ENCODE data around the gene KCNH1.

KCNH1 gene

DNA sequence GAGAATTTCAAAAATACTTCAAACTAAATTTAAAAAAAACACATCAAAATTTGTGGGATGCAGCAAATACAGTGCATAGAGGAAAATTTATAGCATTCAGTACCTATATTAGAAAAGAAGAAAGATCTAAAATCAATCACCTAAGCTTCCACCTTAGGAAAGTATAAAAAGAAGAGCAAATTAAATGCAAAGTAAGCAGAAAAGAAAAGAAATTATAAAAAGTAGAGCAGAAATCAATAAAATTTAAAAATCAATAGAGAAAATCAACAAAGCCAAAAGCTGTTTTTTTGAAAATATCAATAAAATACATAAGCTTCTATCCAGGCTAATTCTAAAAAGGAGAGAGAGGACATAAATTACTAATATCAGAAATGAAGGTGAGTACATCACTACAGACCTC is 255.4 kb downstream of the KCNH1 start:
- DNase-seq (ENCODE audit: low read depth, low spot score), result no peak

DNA sequence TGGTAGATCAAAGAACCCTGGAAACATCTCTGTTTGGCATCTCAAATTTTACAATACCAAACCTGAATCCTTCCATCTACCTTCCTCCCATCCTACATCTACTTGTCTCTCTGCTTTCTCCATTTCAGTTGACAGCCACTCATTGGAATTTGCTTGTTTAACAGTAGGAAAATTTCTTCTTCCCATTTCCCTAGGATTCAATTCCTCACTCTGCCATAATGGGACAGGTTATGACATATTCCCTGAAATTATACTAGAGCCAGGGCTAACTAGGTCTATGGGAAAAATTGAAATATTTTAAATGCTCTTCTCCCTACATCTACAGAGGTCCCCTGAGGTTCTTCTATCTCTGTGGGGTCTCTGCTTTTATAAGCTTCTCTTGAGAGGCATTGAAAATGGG is 257.7 kb downstream of the KCNH1 start:
- no peak for DNase-seq (ENCODE audit: low read depth, low spot score)

DNA sequence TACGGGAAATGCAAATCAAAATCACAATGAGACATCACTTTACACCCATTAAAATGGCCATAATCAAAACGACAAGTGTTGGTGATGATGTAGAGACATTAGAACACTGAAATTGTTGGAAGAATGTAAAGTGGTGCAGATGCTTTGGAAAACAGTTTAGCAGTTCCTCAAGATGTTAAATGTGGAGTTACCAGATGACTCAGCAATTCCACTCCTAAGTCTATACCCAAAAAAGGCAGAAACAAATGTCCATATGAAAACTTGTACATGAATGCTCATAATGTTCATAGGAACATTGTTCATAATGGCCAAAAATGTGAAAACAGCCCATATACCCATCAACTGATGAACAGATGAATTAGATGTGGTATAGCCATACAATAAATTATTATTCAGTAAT is 267.4 kb downstream of the KCNH1 start:
- no peak for DNase-seq (ENCODE audit: low read depth, low spot score)

DNA sequence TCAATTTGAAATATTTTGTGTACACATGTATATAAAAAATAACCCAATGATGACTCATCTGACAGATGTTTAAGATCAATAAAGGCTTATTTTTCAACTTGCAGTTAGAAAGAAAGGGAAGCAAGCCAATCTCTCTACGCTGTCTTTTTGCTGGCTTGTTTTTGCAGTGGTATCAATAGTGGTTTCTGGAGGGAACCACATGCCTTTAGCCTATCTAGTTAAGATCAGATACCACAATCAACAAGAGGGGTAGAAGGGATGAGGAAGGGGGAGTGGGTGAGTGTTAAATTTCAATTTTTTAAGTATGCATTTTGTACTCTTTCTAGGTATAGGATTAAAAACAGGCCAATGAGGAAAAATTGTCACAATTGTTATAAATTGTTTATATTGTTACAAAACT is 276.2 kb downstream of the KCNH1 start:
- DNase-seq (ENCODE audit: low read depth, low spot score), result no peak

DNA sequence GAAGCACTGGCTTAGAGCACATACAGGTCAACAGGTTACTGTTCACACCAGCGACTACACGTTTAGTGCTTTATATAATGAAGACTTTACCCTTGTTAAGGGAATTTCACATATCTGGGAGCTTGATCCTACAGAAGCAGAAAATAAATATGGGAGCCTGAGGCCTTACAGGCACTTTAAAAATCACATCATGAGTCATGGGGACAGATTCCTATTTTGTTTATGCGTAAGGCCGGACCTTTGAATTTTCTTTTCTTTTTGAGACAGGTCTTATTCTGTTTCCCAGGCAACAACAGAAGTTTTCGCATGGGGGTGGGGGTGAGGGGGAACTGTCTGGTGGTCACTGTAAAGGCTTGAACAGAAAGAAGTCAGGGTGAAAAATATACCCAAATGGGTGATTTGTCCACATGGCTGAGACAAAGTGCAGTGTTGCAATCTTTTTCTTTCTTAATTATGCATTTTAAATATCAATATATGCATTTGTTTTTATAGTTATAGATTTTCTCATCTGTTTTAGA is 276.7 kb downstream of the KCNH1 start:
- no peak for DNase-seq (ENCODE audit: low read depth, low spot score)

- no peak for DNase-seq (ENCODE audit: low read depth, low spot score)
These were observed 278.5 kb downstream of the KCNH1 start for GRCh38 chr1:210855440-210855839.

GRCh38 chr1:210853276-210853675 is 280.7 kb downstream of the KCNH1 start:
- no peak for DNase-seq (ENCODE audit: low read depth, low spot score)

GRCh38 chr1:210850556-210850955 is 283.4 kb downstream of the KCNH1 start:
- DNase-seq (ENCODE audit: low read depth, low spot score), result no peak

GRCh38 chr1:210848474-210848873 is 285.5 kb downstream of the KCNH1 start:
- no peak for DNase-seq (ENCODE audit: low read depth, low spot score)

GRCh38 chr1:210841926-210842625 is 291.9 kb downstream of the KCNH1 start:
- DNase-seq (ENCODE audit: low read depth, low spot score), result no peak

GRCh38 chr1:210830034-210831028 is 303.6 kb downstream of the KCNH1 start:
- DNase-seq (ENCODE audit: low read depth, low spot score), result no peak

- no peak for DNase-seq (ENCODE audit: low read depth, low spot score)
These were observed 304.9 kb downstream of the KCNH1 start for GRCh38 chr1:210828996-210829596.

DNA sequence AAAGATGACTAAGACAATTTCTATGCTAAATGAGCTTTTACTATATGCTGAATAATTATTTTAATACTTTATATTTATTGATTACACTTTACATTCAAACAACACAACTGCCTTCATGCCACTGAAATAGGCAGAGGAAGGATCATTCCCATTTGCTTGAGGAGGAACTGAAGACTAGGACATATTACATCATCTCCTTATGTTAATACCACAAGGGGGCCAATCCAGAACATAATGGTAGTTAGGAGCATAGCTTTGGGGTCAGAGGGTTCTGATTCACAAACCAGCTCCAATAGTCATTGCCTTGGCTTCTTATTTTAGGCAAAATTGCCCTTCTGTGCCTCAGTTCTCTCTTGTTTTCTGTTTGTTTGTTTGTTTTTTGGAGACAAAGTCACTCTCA is 306.5 kb downstream of the KCNH1 start:
- DNase-seq (ENCODE audit: low read depth, low spot score), result no peak

- DNase-seq (ENCODE audit: low read depth, low spot score), result no peak
These were observed 307.3 kb downstream of the KCNH1 start for GRCh38 chr1:210826686-210827085.

DNA sequence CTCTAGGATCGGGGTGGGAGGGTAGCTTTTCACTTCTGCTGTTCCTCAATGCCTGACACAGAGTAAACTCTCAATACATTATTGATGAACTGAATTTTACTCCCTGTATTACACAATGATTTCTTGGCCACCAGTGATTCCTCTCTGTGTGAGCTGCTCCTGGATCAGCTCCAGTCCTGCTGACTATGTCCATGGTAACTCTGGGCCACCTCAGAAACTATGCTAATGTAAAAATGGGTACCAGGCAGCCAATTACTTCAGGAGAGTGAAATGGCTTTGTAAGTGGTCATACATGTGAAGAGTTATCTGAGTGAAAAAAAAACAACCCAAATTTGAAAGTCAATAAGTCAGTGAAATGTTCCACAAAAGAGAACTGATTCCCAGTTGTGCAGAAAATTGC is 311.0 kb downstream of the KCNH1 start:
- DNase-seq (ENCODE audit: low read depth, low spot score), result no peak

GRCh38 chr1:210822241-210822640 is 311.7 kb downstream of the KCNH1 start:
- no peak for DNase-seq (ENCODE audit: low read depth, low spot score)

GRCh38 chr1:210821615-210822014 is 312.3 kb downstream of the KCNH1 start:
- DNase-seq (ENCODE audit: low read depth, low spot score), result no peak

DNA sequence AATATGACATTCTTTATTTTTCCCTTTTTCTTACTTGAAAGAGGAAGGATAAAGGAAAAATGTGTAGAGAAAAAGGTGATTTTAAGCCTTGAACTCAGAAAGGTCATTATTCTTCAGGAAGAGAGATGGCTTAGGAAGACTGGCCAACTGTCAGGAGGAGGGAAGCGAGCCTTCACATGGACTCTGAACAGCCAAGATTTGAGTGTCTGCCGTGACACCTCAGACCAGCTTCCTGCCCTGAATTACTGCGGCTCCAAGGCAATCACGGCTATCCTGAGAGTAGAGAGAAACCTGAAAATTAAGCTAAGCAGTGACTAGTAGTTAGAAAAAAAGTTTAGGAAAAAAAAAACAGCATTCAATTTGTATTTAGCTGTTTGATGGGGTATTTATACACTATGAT is 314.7 kb downstream of the KCNH1 start:
- DNase-seq (ENCODE audit: low read depth, low spot score), result no peak

DNA sequence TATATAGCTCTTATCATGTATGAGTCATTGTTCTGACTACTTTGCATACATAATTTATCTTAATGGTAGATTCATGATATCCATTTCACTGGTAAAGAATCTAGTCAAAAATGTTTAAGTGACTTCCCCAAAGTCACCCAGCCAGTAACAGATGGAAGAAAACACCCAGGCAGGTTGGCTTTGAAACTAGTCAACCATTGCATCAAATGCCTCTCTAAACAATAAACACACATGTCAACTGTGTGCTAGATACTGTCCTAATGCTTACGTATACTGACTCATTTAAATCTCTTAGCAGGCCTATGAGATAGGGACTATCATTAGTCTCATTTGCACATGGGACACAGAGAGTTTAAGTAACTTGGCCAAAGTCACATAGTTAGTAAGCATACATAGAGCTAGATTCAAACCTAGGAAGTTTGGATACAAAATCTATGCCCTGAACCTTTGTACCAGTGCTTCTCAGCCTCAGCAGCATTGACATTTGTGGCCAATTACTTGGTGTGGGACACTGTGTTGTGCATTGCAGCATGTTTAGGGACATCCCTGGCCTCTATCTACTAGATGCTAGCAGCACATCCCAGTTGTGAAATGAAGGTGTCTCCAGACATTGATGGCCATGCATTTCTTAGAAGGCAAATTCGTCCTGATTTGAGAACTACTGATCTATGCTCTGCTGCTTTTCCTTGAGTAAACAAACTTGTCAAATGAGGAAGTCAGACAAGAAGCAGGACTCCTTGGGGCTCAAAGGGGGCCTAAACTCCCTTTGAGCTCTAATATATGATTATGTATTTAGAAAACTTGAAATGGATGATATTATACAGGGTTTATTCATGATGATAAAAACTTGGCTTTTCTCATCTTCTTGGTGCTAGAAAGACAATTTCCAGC is 316.3 kb downstream of the KCNH1 start:
- DNase-seq (ENCODE audit: low read depth, low spot score), result no peak

DNA sequence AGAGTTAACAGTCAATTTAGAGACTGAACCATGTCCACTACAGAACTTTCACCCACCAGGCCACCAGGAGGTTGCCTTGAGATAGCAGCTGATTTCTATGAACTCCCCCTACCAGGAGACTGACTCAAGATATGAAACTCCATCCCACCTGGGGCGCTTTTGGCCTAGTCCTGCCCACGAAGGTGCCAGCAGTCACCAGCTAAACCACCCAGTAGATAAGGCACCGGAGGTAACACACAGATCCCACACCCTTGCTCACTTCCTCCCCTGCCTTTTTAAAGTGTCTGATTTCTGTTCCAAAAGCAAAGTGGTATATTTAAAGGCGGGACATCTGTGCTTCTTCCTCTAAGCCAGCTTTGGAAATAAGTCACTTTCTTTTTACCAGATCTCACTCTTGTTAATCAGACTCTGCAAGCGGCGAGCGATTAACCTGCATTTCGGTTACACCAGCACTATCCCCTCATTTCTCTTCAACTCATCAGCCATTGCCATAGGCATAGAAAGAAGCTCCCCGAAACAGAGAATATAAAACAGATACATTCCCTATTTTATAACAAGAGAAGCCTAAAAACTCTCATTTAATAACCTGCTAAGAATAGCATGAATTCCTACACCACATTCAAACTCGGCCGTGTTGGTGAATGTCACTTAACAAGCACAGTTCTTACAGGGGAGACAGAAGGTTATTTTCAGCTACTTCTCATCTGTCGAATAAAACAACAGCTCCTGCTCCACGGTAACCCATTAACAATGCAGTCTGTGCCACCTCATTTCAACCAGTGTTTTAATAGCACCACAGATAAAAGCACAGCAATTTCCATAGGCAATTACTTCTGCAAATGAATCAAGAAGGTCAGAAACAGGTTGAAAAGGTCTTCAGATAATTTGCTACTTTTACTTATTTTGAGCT is 318.1 kb downstream of the KCNH1 start:
- DNase-seq (ENCODE audit: low read depth, low spot score), result no peak
